Measurements from ENCODE around the gene SACM1L.

SACM1L gene

DNA sequence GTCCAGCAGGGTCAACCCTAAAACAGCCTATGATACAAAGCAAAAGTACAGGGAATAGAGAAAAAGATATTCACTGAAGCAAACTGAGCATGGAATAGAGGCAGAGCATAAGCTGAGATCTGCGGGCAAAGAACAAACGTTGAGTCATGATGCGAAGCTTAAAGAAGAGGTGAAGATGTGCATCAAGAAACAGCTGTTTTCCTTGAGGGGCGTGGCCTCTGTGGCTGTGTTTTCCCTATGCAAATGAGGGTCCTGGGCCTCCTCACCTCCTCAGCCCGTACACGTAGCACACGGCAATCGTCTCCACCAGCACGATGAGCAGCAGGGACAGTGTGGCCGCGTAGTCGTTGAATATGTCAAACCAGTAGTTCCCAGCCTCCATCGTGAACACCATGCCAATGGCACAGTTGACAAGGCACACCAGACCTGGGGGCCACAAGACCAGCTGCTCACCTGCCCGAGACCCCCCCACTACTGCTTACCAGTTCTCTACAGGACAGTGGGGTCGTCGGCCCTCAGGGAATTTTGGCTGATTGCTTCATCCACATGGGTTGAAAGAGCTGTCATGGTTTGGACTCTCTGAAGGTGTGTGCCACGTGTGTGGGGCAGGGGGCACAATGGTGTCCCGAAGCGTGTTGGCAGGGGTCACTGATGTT, 73.6 kb downstream of the SACM1L start:
- Histone ChIP-seq H3K4me3 (ENCODE audit: low read depth, low read length) (no peak overlapping the region), H2AFZ (no peak overlapping the region), H3K4me1 (no peaks in the 10 kb centered on the region), H3K4me2 (ENCODE audit: low read length) (no peak overlapping the region), H3K27ac (no peak overlapping the region), H3K9me3 (ENCODE audit: control insufficient read depth, low read length) (no peaks in the 10 kb centered on the region), H3K27me3 (ENCODE audit: control insufficient read depth, insufficient read depth, low read length) (no peaks in the 10 kb centered on the region), H3K36me3 (ENCODE audit: control insufficient read depth, insufficient read depth, low read length) (no peaks in the 10 kb centered on the region), H3K79me2 (no peaks in the 10 kb centered on the region), H3K9ac (no peak overlapping the region)
- TF ChIP-seq CTCF (IDR thresholded peaks at IDR 0.05): no peak

- Histone ChIP-seq H3K27ac (no peak overlapping the region), H3K9me3 (ENCODE audit: control insufficient read depth, low read length) (no peaks in the 10 kb centered on the region), H3K79me2 (no peaks in the 10 kb centered on the region), H3K4me2 (ENCODE audit: low read length) (no peak overlapping the region), H3K27me3 (ENCODE audit: control insufficient read depth, insufficient read depth, low read length) (no peaks in the 10 kb centered on the region), H3K36me3 (ENCODE audit: control insufficient read depth, insufficient read depth, low read length) (no peaks in the 10 kb centered on the region), H3K4me3 (ENCODE audit: low read depth, low read length) (no peak overlapping the region), H3K9ac (no peak overlapping the region), H2AFZ (no peak overlapping the region), H3K4me1 (no peaks in the 10 kb centered on the region)
- no peak for TF ChIP-seq CTCF (IDR thresholded peaks at IDR 0.05)
These were observed 74.1 kb downstream of the SACM1L start for GRCh38 chr3:45763303-45763675.

- Histone ChIP-seq H3K4me2 (ENCODE audit: low read length) (no peak overlapping the region), H3K4me1 (no peaks in the 10 kb centered on the region), H3K36me3 (ENCODE audit: control insufficient read depth, insufficient read depth, low read length) (no peaks in the 10 kb centered on the region), H3K9ac (no peak overlapping the region), H3K9me3 (ENCODE audit: control insufficient read depth, low read length) (no peaks in the 10 kb centered on the region), H3K4me3 (ENCODE audit: low read depth, low read length) (no peak overlapping the region), H2AFZ (no peak overlapping the region), H3K79me2 (no peaks in the 10 kb centered on the region), H3K27me3 (ENCODE audit: control insufficient read depth, insufficient read depth, low read length) (no peaks in the 10 kb centered on the region), H3K27ac (no peak overlapping the region)
- TF ChIP-seq CTCF (IDR thresholded peaks at IDR 0.05): no peak
These were observed 76.2 kb downstream of the SACM1L start for GRCh38 chr3:45765266-45765851.

GRCh38 chr3:45765958-45766357, 76.8 kb downstream of the SACM1L start:
- no peak overlapping the region for H3K9ac ChIP-seq
- no peaks in the 10 kb centered on the region for H3K27me3 ChIP-seq (ENCODE audit: control insufficient read depth, insufficient read depth, low read length)
- H3K36me3 ChIP-seq (ENCODE audit: control insufficient read depth, insufficient read depth, low read length): no peaks in the 10 kb centered on the region
- TF ChIP-seq CTCF (IDR thresholded peaks at IDR 0.05): no peak
- no peak overlapping the region for H3K27ac ChIP-seq
- no peaks in the 10 kb centered on the region for H3K9me3 ChIP-seq (ENCODE audit: control insufficient read depth, low read length)
- H3K79me2 ChIP-seq: no peaks in the 10 kb centered on the region
- no peaks in the 10 kb centered on the region for H3K4me1 ChIP-seq
- H3K4me3 ChIP-seq (ENCODE audit: low read depth, low read length): no peak overlapping the region
- no peak overlapping the region for H3K4me2 ChIP-seq (ENCODE audit: low read length)
- H2AFZ ChIP-seq: no peak overlapping the region
